ENCODE data around the gene LYST.

LYST gene

GRCh38 chr1:235749755-235750300 is 116.9 kb downstream of the LYST start:
- DNase-seq = no peak

- DNase-seq = no peak
These were observed 118.0 kb downstream of the LYST start for GRCh38 chr1:235748747-235749146.

- DNase-seq = no peak
These were observed 120.5 kb downstream of the LYST start for GRCh38 chr1:235746245-235746644.

DNA sequence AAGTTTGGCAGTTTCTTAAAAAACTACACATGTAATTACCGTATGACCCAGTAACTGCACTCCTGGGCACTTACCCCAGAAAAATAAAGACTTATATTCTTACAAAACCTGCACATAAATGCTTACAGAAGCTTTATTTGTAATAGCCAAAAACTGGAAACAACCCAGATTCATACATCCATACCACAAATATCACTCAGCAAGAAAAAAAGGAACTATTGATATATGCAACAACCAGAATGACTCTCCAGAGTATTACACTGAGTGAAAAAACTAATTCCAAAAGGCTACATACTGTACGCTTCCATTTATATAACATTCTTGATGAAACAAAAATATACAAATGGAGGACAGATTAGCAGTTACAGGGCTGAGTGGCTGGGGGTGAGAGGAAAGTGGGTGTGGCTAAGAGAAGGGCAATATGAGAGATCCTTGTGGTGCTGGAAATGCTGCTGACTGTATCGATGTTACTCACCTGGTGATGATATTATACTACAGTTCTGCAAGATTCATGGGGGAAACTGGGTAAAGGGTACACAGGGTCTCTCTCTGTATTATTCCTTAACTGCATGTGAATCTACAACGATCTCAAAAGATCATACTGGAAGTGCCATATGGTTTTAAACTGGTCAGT is 121.1 kb downstream of the LYST start:
- no peak for DNase-seq

GRCh38 chr1:235742914-235743599 is 123.6 kb downstream of the LYST start:
- DNase-seq = no peak

GRCh38 chr1:235741294-235741693 is 125.4 kb downstream of the LYST start:
- no peak for DNase-seq

DNA sequence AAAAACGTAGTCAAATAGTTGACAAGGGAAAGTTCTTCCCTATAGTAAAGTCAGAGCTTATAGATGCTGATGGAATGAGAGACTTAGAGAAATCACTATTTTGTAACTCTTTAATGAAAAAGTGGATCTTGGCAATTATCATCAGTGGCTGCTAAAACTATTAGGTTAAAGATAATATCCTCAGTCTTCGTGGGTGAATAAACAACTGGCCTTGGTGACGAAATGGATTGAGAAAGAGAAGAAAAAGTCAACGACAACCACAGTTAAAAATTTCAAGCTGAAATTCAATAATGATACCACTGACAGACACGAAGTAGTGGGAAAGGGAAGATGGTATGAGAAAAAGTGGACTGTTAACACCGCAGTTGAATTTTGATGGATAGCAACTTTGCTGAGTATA is 127.1 kb downstream of the LYST start:
- no peak for DNase-seq

DNA sequence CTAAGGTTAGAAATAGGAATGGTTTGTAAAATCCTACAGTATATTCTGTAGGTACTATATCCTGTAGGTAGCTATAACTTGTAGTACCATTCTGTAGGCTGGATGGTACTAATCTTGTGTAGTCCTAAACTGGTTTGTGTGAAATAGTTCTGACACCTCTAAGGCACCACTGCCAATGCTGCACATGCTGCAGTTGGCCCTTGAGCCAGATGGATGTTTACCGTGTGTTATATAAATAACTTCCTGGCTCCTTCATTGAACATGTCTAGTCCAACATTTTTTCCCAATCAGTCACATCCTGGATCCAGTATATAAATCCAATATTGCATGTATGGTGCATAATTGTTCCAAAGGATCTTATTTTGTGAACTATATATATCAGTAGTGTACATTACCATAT is 127.6 kb downstream of the LYST start:
- DNase-seq = no peak

DNA sequence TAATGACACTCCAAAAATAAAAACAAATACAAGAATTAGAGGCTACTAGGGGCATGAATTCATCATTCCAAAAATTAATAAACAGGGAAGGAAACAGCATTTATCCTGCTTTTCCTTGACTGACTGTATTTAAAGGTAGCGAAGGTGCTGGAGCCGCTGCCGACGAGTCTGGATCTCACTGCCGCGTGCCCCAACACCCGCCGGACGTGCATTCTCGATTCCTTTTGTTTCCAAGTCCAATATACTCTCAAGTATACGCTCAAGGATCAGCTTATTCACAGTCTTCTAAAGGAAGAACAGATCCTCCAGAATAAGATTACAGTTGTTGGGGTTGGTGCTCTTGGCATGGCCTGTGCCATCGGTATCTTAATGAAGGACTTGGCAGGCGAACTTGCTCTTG is 129.0 kb downstream of the LYST start:
- DNase-seq = no peak

GRCh38 chr1:235736263-235736662 is 130.4 kb downstream of the LYST start:
- no peak for DNase-seq

DNA sequence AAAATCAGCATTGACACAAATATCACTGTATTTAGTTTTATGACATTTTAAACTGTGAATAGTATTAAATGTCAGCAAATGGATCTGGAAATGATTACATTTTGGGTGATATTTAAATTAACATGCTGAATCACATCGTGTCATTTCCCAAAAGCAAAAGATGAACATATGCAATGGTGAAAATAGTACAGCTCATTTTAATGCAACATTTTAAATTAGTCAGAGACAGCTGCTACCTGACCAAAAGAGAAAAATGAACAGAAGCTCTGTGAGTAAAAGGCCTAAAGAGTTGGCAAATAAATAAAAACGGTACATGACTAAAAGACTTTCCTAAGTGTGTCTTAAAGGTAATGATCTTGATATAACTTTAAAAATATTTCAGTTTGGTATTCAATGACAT is 131.1 kb downstream of the LYST start:
- DNase-seq = no peak

DNA sequence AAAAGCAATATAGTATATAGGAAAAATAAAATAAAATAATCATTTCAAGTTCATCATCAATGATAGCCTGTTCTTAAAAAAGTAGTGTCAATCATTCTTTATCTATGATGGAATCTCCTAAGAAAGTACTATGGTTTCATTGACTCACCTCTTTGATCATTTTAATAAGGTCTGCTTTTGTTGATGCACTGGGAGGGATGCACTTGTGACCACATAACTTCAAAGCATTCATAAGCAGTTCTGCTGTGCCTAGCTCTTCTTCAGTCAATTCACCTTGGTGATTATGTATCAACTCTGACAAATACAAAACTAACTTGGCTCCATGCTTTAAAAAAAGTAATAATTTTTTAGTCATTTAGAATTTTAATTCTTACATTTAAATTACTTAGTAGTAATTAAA is 132.4 kb downstream of the LYST start:
- no peak for DNase-seq

DNA sequence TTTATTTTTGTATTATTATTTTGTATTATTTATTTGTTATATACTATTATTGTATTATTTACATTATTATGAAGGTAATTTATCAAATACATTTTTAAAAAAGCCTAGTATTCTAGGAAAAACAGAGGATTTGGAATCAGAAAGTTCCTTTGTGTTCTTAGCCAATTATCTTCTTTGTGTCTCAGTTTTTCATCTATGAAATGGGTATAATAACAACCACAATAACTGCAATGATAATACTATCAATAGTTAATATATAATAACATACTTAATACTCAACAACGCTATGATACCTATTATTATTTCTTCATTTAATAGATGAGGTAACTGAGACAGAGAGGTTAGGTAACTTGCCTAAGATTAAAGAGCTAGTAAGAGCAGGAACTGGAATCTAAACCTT is 136.7 kb downstream of the LYST start:
- no peak for DNase-seq

- no peak for DNase-seq
These were observed 140.1 kb downstream of the LYST start for GRCh38 chr1:235726557-235726956.

- no peak for DNase-seq
These were observed 141.3 kb downstream of the LYST start for GRCh38 chr1:235725434-235725833.

DNA sequence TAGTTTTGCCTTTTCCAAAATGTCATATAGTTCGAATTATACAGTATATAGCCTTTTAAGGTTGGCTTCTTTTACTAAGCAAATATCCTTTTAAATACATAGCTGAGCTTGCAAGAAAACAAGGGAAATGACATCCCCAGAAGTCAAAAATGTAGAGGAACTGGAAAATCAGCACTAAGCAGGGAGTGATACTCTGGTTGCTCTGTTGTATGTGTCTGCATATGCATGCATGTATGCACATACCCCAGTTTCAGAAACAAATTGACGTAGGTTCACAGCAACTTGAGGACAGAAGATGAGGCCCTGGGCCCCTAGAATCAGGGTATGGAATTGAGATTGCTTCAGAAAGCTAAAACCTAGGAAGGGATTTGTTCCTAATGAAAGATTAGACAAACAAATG is 142.0 kb downstream of the LYST start:
- no peak for DNase-seq

DNA sequence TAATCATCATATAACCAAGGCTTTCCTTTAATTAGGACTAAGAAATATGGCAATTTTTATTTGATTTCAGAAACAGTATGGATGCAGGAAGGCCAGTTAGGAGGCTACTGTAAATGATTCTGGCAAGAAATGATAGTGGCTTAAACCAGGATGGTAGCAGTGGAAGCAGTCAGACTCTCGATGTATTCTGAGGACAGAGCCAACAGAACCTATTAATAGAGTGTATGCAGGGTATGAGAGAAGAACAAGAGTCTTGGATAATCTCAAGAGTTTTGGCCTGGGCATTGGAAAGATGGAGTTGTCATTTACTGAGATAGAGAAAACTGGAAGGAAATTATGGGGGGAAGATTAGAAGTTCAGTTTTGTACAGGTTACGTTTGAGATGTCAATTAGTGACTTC is 143.8 kb downstream of the LYST start:
- no peak for DNase-seq

DNA sequence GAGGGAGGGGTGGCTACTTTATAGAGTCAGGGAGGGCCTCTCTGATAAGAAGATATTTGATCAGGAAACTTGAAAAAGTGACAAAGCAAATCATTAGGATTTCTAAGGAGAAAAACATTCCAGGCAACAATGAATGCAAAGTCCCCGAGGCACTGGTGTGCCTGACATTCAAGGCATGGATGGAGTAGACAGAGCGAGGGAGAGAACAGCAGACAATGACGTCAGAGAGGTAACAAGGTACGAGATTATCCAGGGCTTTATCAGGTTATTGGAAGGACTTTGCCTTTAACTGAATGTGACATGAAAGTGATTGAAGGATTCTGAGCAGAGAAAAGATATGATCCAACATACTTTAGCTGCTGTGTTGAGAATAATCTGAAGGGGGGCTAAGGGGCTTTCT is 144.7 kb downstream of the LYST start:
- no peak for DNase-seq

- DNase-seq = no peak
These were observed 146.2 kb downstream of the LYST start for GRCh38 chr1:235720544-235720943.

- DNase-seq = peak; percentile 93
These were observed 152.4 kb downstream of the LYST start for GRCh38 chr1:235714205-235714897.

GRCh38 chr1:235712812-235713211 is 153.9 kb downstream of the LYST start:
- no peak for DNase-seq

DNA sequence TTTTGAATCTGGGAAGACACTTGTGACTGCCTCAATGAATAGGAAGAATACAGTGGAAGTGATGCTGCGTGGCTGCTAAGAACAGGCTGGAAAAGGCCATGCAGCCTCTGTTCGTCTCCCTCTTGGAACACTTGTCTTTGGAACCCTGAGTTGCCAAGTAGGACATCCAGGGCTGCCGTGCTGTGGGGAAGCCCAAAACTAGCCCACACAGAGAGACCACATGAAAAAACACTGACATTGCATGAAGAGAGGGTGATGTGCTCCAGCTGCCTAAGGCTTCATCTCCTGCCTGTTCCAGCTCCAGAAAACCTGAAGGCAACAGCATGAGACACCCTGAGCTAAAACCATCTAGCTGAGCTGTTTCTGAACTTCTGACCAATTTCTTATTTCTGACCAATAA is 156.0 kb downstream of the LYST start:
- no peak for DNase-seq

GRCh38 chr1:235709018-235709417 is 157.7 kb downstream of the LYST start:
- DNase-seq = no peak

- DNase-seq = peak; percentile 12
These were observed 158.2 kb downstream of the LYST start for GRCh38 chr1:235708390-235708962.
